NCI-H460 (cell line): ENCODE results near the gene PUS10. TPM values are rescaled to one million over a fixed set of nuclear protein-coding genes. Genes with fewer than 3 reads are reported as not detected.
A peak's percentile ranks its signal among the peaks of the same experiment; 100 is the strongest.

Source experiments
- DNase-seq: peaks from one replicate; pipeline ENCODE4 v3.0.0-alpha.2; 2016; ENCODE audit warnings: low read depth; ENCODE audit errors: extremely low read depth
- total RNA-seq: library from RNA; depleted of rRNA; stranded (reverse); fragments of >200 nt; shearing (Covaris generic); gene quantifications from 2 replicates; pipeline ENCODE4 v1.2.3, GENCODE V29; 2014

Gene PUS10
- total RNA-seq, 1 experiment from 2014 or later, result 10.2 TPM

DNA sequence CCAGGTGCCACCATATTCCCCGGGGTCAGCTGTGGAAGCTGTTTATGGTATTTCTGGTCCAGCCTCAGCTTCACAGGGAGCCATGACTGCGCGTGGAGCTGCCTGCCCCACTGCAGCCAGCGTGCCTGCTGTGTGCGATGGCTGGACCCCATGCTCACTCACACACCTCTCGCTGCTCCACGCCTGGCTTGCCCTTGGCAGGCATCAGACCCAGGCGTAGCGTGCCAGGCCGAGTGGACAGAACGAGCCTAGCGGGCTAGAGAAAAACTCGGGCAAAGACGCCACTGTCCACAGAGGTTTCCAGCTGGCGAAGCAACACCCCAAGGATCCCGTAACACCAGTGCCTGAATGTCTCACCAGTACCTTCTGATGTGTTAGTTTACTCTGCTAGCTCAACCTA is 43.4 kb downstream of the PUS10 start:
- DNase-seq, result no peak

DNA sequence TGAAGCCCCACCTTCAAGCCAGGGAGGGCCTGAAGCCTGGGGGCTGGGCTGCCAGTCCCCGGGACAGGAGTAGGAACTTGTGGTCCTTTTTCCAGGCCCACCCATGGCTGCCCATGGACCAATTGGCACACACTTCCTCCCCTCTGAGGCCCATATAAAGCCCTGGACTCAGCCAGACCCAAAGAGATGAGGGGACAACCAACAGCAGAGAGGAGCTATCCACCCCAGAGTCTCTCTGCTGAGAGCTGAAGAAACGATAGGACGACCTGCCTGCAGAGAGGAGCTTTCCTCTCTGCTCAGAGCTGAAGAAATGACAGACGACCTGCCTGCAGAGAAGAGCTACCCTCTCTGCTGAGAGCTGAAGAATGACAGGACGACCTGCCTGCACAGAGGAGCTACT is 44.4 kb downstream of the PUS10 start:
- DNase-seq, result no peak

DNA sequence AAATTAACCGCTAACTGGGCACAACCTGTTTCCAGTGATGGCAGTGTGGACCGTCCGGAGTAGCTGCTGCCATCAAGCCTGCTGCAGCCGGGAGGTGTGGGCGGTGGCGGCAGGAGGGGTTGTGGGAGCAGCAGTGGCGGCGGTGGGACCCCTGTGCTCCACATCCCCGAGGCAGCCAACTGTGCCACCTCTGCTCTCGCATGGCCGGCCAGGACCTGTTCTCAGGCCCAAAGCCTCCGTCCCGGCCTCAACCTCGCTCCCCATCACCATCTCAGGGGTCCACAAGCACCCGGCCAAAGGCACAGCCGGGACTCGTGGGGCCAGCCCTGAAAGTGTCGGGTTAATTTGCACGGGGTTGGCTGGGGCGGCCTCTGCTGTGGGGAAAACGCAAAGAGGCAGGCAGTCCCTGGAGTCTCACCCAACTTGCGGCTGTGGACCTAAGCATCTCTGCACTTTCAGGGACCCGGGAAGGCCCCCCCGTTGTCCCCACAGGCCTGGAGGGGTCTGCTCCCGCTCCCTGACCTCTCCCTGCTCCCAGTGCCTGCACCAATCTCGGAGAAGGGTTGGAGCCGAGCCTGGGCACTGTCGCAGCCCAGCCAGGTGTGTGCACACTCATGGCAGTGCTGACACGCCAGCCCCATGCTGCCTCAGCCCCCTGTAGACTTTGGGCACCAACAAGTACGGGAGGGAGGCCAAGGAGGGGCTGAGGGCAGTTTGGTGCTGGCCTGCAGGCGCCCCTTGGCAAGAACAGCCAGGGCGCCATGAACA is 45.0 kb downstream of the PUS10 start:
- no peak for DNase-seq

DNA sequence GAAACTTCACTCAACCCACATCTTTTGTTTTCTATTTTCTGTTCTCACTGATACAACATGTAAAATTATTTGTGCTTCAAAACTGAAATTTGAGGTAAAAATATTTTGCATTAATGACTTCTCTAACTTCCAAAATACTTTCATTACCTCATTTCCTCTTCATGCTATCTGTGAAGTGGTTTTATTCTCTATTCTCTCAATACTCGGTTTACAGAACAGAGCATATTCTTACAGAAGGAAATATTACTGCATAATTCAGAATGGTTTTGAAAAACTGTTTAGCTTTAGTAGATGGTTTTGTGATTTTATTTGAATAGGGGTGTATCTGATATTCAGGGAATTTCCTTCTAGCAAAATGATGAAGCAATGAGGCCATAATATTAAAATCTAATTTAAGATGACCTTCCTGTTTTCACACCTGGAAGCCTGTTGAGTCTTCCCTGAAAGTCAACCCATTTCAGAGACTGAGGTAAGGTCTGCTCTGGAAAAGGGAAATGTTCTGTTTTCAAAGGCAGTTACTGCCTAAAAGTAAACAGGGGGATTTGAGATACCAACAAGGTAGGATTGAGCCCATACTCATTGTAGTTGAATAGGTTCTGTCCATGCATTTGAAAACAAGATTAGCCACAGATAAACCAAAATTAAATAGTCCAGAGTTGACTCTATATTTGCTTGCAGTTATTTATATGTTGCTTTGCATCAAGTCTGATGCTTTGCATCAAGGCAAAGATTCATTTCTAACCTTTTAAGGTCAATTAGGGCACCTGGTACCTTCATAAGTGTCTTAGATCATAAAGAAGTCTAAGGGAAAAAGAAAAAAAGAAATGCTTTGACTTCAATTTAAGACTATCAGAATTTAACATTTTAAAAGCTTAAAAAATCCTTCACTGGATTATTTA is 51.3 kb downstream of the PUS10 start:
- no peak for DNase-seq

DNA sequence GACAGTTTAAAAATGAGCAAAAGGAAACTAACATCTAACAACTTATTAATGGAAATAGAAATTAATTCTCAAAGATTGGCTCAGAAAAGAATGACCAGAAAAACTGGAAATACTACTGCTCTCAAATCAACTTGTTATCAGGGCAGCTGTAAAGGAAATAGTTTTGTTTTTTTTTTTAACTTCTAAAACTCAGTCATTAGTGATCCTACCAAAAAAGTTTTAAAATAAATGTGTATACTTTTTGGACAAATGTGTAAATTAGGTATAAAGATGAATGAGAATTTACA is 52.6 kb downstream of the PUS10 start:
- no peak for DNase-seq

DNA sequence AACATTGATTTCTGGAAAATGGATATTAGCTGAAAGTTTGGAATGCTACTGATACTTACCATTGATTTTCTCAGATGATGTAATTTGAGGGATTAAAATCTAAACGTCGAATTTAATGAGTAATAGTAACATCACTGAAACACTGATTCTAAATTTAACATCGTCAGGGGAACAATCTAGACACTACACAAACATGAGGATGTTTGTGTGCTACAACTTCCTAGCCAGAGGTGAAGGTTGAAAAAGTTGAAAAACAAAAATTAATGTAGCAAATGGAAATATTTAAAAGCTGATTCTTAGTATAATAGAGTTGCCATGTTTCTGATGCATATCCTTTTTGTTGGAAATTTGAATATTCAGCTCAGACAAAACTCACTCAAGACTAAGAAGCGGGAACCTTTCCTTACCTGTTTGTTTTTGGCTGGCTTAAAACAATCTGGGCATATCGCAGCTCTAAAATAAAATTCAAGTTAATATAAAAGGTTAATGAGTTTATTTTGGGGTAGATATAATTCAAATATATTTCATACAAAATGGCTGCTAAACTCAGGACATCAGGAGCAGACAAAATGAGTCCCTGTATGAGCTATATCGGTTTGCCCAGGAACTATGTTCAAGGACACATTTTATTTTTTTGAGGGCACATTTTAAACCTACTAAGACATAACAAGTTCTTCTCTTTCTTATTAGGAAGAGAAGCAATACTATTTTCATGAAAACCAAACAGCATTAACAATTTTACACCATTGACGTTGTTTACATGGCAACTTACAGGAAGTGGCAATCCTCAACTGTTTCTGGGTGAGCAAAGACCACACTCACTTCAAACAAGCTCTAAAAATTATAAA is 53.2 kb downstream of the PUS10 start:
- no peak for DNase-seq

DNA sequence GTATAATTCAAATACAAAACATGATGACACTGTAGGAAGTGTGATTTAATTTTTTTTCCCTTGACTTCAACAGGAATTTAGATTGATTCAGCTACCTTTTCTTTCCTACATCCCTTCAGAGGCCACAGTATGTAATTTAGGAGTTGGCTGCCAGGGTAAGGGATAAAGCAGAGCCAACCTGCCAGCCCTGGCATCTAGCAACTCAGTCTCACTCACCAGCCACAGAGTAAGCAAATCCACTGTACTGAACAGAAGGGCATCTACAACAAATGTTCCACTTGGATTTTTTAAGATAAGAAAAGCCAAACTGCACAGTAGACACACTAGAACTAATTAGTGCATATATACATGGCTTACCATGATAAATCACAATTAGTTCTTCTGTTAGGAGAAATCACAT is 54.9 kb downstream of the PUS10 start:
- DNase-seq, result no peak

DNA sequence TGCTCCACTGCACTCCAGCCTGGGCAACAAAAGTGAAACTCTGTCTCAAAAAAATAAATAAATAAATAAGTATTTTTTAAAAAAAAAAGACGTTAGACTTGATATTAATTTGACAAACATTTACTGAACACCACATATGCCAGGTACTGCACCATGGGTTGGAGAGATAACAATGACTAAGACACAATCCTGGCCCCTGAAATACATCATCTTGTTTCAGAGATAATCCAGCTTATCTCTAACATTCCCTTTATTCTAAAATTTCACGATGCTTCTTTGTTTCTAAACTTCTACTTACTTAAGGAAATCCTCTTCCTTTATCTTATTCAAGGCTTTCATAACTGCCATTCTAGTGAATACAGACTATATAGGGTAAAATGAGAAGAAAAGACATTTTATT is 55.5 kb downstream of the PUS10 start:
- no peak for DNase-seq

DNA sequence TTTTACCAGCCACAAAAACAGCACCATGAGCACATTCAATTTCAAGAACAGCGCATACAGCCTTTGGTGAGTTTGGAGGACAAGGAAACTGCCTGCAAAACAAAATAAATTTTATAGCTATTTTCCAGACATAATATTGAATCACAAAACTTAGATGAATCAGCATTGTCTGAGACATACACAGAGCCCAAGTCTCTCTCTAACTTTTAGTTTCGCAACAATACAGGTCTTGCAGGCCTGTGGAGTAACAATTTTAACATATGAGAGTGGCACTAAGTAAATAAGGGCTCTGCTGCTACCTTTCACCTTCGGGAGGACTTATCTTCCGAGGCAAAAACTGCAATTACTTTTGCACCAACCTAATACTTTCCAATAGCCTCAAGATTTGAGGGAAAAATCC is 56.6 kb downstream of the PUS10 start:
- peak; percentile 5 for DNase-seq

DNA sequence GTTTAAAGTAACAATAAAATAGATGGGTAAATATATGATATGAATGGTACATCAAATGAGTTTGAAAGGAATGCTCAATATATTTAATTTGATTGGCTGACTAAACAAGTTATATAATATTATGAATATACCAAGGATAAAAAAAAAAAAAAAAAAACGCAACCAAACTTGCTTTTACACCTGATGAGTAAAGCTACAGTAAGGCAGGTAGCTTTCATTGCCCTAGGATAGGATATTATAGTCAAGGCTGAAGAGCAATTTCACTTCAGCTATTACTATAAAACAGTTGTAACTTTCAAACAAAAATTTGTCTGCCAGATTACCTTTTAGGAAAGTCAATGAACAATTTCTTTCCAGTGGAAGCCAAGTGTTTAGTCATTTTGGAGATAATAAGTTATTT is 57.3 kb downstream of the PUS10 start:
- DNase-seq, result no peak

DNA sequence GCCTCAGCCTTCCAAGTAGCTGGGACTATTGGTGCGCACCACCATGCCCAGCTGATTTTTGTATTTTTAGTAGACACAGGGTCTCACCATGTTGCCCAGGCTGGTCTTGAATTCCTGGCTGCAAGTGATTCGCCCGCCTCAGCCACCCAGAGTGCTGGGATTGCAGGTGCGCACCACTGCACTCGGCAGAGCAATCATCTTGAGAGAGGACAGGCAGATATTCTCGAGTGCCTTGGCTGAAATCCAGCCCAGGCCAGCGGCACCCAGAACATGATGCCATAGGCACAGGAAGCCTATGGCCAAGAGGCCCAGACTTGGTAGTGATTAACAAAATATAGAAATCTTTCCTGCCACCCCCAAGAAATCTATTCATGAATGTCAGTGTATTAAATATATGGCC is 58.6 kb downstream of the PUS10 start:
- DNase-seq, result no peak

DNA sequence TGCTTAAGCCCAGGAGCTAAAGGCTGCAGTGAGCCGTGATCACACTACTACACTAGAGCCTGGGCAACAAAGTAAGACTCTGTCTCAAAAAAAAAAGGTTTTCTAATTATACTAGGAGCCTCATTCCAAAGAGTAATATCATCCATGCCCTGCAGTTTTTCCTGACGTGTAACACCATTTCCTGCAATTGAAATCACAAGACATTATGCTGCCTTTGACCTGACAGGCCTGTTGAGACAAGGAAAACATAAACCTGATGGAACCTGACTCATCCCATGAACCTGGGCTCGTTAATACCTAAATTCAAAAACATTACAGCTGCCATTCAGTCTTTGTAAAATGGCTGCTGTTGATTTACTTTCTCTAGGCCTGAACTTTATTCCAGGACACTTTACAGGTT is 59.3 kb downstream of the PUS10 start:
- no peak for DNase-seq

DNA sequence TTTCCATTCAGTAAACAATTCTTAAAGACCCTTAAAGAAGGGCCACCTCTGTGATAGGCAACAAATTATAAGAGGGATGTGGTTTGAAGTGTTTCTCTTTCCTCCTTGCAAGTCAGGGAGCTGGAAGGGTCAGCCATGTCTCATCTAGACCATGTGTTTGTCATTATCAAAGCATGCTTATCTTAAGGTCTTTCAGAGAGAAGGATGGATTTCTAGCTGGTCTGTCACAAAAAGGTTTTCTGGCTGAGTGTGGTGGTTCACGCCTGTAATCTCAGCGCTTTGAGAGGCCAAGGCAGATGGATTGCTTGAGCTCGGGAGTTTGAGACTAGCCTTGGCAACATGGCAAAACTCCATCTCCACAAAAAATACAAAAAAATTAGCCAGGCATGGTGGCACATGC is 59.7 kb downstream of the PUS10 start:
- DNase-seq, result no peak

DNA sequence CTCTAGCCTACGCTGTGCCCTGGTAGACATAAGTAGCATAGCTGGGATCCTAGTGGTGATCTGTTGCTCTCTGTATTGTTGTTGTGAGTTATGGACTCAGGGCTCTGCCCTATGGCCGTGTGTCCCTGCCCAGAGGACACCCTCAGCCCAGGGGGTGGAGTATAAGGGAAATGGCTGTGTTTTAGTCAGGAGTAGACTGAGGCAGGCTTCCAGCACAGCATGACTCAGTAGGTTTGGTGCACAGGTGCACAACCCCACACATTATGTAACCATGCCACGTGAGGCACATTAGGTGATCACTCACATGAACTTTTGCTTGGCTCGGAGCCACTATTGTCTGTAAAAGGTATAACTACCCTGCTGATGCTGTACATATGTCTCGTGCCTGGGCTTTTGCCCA is 60.4 kb downstream of the PUS10 start:
- DNase-seq, result no peak

DNA sequence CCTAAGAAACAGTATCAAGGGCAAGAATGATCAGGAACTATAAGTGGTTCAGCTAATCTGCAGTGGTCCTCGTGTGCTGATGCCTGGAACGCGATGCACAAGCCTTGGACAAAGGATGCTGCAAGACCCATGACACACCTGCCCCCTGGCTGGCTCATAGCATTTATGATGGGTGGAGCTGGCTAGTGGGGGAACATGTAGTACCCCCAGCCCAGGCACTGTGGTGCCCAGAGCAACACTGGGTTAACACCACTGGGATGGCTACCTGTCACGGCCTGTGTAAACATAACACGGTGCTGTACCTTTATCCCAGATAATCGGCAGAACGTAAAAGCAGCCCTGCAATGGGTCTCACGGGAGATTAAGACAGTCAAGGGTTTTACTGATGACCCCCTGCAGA is 60.8 kb downstream of the PUS10 start:
- DNase-seq, result no peak

DNA sequence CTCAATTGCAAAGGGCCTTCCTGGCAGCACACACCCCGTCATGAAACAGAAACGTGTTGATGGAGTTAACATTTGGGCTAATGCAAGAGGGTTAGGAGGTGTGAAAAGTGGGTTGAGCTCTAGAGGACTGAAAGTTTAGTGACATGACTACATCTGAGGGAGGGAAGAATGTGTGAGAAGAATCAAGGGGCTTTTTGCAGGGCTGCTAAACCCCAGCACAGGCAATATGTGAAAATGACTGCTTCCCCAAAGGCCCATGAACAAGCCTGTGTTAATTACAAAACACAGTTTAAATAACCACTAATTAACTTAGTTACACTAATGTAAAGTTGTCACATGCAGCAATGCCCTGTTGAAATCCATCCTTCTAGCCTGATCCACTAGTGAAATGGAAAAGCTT is 63.9 kb downstream of the PUS10 start:
- no peak for DNase-seq

DNA sequence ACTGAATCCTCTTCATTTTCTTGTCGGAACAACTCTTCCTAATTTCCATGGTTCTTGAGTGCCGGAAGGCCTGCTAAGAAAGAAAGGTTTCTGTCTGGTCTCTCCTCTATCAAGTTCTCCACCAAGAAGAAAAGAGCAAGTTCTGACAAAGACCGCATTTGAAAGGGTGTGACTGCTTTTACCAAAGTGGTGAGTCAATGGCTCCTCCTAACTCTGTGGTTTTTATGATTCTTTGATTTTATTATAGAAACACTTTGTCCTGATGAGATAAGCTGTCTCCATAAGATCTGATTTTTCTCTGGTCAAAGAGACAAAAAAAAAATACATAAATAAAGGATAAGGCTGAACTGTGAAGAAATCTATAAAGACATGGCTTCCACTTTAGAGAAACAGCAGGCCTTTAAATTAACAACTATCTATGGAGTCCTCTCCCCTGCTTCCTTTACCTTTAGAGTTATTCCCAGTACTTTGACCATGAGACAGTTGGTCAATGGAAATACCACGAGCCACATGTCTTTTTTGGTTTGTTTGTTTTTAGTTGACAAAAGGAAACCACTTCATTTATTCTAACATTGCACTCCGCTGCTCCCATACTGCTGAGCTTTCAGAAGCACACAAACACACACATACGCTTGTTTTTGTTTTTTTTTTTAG is 69.0 kb downstream of the PUS10 start:
- DNase-seq, result no peak

DNA sequence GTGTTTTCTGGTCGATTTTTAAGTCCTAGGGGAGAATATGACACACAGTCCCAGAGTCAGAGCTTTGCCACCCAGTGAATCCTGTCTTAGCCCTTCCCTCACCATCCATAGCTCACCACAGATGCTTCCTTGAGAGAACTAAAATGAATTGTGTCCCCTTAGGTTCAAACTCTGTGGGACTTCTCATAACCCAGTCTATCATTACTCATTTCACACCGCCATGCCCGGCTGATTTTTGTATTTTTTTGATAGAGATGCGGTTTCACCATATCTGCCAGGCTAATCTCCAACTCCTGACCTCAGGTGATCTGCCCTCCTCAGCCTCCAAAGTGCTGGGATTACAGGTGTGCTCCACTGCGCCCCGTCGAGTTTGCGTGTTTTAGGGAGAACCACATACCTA is 69.9 kb downstream of the PUS10 start:
- DNase-seq, result no peak

DNA sequence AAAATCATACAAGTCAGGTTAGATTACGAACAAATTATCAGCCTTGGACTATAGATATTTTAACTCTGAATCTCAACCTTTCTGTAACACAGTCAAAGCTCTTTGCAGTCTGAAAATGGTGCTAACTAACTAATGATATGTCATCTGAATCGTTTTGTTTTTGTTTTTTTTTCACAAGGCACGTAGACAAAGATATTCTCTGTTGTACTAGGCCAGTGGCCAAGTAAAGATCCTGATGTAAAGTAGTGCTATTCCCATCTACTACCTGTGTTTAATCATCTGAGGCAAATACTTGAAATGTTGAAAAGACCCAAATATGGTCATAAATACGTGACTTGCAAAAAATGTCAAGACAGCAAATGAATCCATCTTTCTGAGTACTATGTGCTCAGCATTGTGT is 71.0 kb downstream of the PUS10 start:
- no peak for DNase-seq

DNA sequence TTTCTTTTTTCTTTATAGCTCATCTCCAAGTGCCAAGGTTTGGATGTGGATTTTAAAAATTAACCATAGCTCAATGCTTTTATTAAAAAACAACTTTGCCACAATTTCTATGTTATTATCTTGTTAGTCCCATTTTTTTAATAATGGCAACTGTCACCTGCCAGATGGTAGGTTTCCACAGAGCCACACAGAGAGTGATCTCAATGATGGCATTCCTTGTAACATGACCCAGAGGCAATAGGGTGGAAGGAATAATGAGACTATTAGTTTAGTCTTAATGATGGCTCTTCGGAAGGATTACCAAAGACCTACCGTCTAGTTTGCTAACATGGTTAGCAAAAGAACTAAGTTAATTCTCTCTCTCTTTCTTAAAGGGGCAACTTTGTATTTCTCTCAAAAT is 72.7 kb downstream of the PUS10 start:
- DNase-seq, result no peak

DNA sequence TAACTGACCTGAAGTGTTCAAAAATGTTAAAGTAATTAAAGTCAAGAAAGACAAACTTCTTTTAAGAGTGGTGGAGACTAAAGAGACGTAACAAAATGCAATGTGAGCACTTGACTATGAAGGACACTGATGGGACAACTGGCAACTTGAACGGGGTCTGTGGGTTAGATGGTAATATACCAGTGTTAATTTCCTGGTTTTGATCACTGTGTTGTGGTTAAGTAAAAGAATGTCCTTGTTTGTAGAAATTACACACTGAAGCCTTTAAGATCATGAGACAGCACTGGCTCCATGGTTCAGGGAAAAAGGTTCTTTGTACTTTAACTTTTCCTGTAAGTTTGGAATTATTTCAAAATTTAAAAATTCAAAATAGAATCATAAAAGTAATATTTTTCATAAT is 78.4 kb downstream of the PUS10 start:
- no peak for DNase-seq
